Activated naive CD8-positive, alpha-beta T cell (primary cell): ENCODE results near the gene MZF1.
A peak's percentile ranks its signal among the peaks of the same experiment; 100 is the strongest.
"Not testable (repeated sequence)": the region's sequence is repeated elsewhere in the genome, so short reads cannot be mapped to it uniquely, and the experiment has no call there.

Experiments
- H3K27ac Mint-ChIP-seq: one replicate; pipeline ENCODE4 v1.8.0; 2021; ENCODE audit warnings: mixed read lengths
- H3K27me3 Mint-ChIP-seq: one replicate; pipeline ENCODE4 v1.8.0; 2021; ENCODE audit warnings: mixed read lengths
- H3K36me3 Mint-ChIP-seq: one replicate; pipeline ENCODE4 v1.8.0; 2021; ENCODE audit warnings: mixed read lengths
- H3K4me1 Mint-ChIP-seq: one replicate; pipeline ENCODE4 v1.8.0; 2021; ENCODE audit warnings: low read depth, mixed read lengths
- H3K4me3 Mint-ChIP-seq: one replicate; pipeline ENCODE4 v1.8.0; 2021; ENCODE audit warnings: mild to moderate bottlenecking, mixed read lengths
- H3K9me3 Mint-ChIP-seq: one replicate; pipeline ENCODE4 v1.8.0; 2021; ENCODE audit warnings: low read depth, mixed read lengths

Gene MZF1

GRCh38 chr19:58572818-58573657, at the start of gene MZF1:
Gene MZF1 (minus strand): TSS chr19:58573335. CDS start chr19:58571389, 1,946 bp downstream.
- Mint-ChIP-seq H3K9me3 (no peaks in the 10 kb centered on the region), H3K4me3 (peak within 1 kb of the TSS; percentile 100), H3K27me3 (no peaks in the 10 kb centered on the region), H3K4me1 (peaks cover 32% of the 10 kb centered on the region), H3K27ac (peak within 1 kb of the TSS; percentile 100), H3K36me3 (peaks cover 7% of the 10 kb centered on the region)

- H3K4me3 Mint-ChIP-seq, H3K9me3 Mint-ChIP-seq, H3K27ac Mint-ChIP-seq, H3K4me1 Mint-ChIP-seq, H3K36me3 Mint-ChIP-seq, H3K27me3 Mint-ChIP-seq: not testable (repeated sequence)
Observed at GRCh38 chr19:58607213-58607612, 34.1 kb upstream of the MZF1 start.

GRCh38 chr19:58606251-58606896, 33.2 kb upstream of the MZF1 start:
- H3K36me3 Mint-ChIP-seq, H3K27me3 Mint-ChIP-seq, H3K27ac Mint-ChIP-seq, H3K9me3 Mint-ChIP-seq, H3K4me3 Mint-ChIP-seq, H3K4me1 Mint-ChIP-seq: not testable (repeated sequence)

- no peak overlapping the region for H3K4me3 Mint-ChIP-seq
- H3K27me3 Mint-ChIP-seq = no peaks in the 10 kb centered on the region
- no peak overlapping the region for H3K27ac Mint-ChIP-seq
- H3K9me3 Mint-ChIP-seq = no peaks in the 10 kb centered on the region
- H3K4me1 Mint-ChIP-seq = peaks cover 2% of the 10 kb centered on the region
- H3K36me3 Mint-ChIP-seq = peaks cover 8% of the 10 kb centered on the region
Observed at GRCh38 chr19:58586133-58586765, 13.1 kb upstream of the MZF1 start.

- no peaks in the 10 kb centered on the region for H3K9me3 Mint-ChIP-seq
Observed at GRCh38 chr19:58585442-58586132, 12.5 kb upstream of the MZF1 start.

GRCh38 chr19:58584498-58585441, 11.6 kb upstream of the MZF1 start:
- Mint-ChIP-seq H3K36me3 (peaks cover 9% of the 10 kb centered on the region), H3K4me1 (peaks cover 7% of the 10 kb centered on the region), H3K4me3 (no peak overlapping the region), H3K27me3 (no peaks in the 10 kb centered on the region), H3K27ac (no peak overlapping the region), H3K9me3 (no peaks in the 10 kb centered on the region)

More at GRCh38 chr19:58585442-58586132, 12.5 kb upstream of the MZF1 start:
- Mint-ChIP-seq H3K36me3 (peaks cover 9% of the 10 kb centered on the region), H3K4me1 (peaks cover 7% of the 10 kb centered on the region), H3K27ac (no peak overlapping the region), H3K4me3 (no peak overlapping the region), H3K27me3 (no peaks in the 10 kb centered on the region)

GRCh38 chr19:58582985-58583384, 9.8 kb upstream of the MZF1 start:
- peaks cover 16% of the 10 kb centered on the region for H3K4me1 Mint-ChIP-seq
- H3K27ac Mint-ChIP-seq = no peak overlapping the region
- no peak overlapping the region for H3K4me3 Mint-ChIP-seq
- H3K36me3 Mint-ChIP-seq = peaks cover 9% of the 10 kb centered on the region
- H3K27me3 Mint-ChIP-seq = no peaks in the 10 kb centered on the region
- no peaks in the 10 kb centered on the region for H3K9me3 Mint-ChIP-seq

GRCh38 chr19:58581227-58582141, 8.3 kb upstream of the MZF1 start:
- Mint-ChIP-seq H3K36me3 (peaks cover 9% of the 10 kb centered on the region), H3K4me3 (no peak overlapping the region), H3K4me1 (peaks cover 21% of the 10 kb centered on the region), H3K9me3 (no peaks in the 10 kb centered on the region), H3K27me3 (no peaks in the 10 kb centered on the region), H3K27ac (peak overlapping the region; percentile 28)

GRCh38 chr19:58579473-58580142, 6.5 kb upstream of the MZF1 start:
- Mint-ChIP-seq H3K4me3 (no peak overlapping the region), H3K27ac (peak overlapping the region; percentile 23), H3K4me1 (peaks cover 25% of the 10 kb centered on the region), H3K36me3 (peaks cover 6% of the 10 kb centered on the region), H3K27me3 (no peaks in the 10 kb centered on the region), H3K9me3 (no peaks in the 10 kb centered on the region)

GRCh38 chr19:58578012-58578925, 5.1 kb upstream of the MZF1 start:
- H3K27ac Mint-ChIP-seq = peak overlapping the region; percentile 61
- H3K27me3 Mint-ChIP-seq = no peaks in the 10 kb centered on the region
- peak overlapping the region; percentile 4 for H3K4me3 Mint-ChIP-seq

GRCh38 chr19:58577581-58577980, 4.4 kb upstream of the MZF1 start:
- not testable (repeated sequence) for H3K36me3 Mint-ChIP-seq, H3K9me3 Mint-ChIP-seq, H3K27me3 Mint-ChIP-seq, H3K4me3 Mint-ChIP-seq
- Mint-ChIP-seq H3K4me1 (peaks cover 37% of the 10 kb centered on the region), H3K27ac (peak overlapping the region; percentile 61)

More at GRCh38 chr19:58578012-58578925, 5.1 kb upstream of the MZF1 start:
- no peaks in the 10 kb centered on the region for H3K9me3 Mint-ChIP-seq
- H3K36me3 Mint-ChIP-seq = peaks cover 6% of the 10 kb centered on the region
- peaks cover 34% of the 10 kb centered on the region for H3K4me1 Mint-ChIP-seq
